Endothelial cell of umbilical vein (primary cell): ENCODE measurements around the gene NEK6.

Experiments used
- CTCF ChIP-seq, 2 donors: IDR thresholded peaks; 1 replicate in 1 of 2; 2 replicates in 1 of 2; pipeline ENCODE4 v1.5.1; 2011; ENCODE audit warnings: low read length in 2 of 2, mild to moderate bottlenecking in 2 of 2, moderate library complexity in 2 of 2, control low read depth in 1 of 2, inconsistent platforms in 1 of 2, low read depth in 1 of 2; ENCODE audit not compliant: insufficient read depth in 1 of 2; ENCODE audit errors: extremely low read depth in 1 of 2
- EZH2 ChIP-seq: IDR thresholded peaks from 2 replicates; pipeline ENCODE4 v1.6.1; 2012; ENCODE audit warnings: borderline replicate concordance, low read depth, mild to moderate bottlenecking, moderate library complexity, low read length, inconsistent platforms; ENCODE audit not compliant: severe bottlenecking
- FOS ChIP-seq: IDR thresholded peaks from 2 replicates; pipeline ENCODE4 v1.6.1; 2011; ENCODE audit warnings: mild to moderate bottlenecking, low read length, moderate library complexity, borderline replicate concordance; ENCODE audit not compliant: insufficient read depth
- GATA2 ChIP-seq: IDR thresholded peaks from 2 replicates; pipeline ENCODE4 v1.7.0; 2011; ENCODE audit warnings: low read depth, mild to moderate bottlenecking, moderate library complexity, mixed read lengths, low read length; ENCODE audit not compliant: insufficient read length, insufficient read depth
- JUN ChIP-seq: IDR thresholded peaks from 2 replicates; pipeline ENCODE4 v1.6.1; 2011; ENCODE audit warnings: borderline replicate concordance, low read depth; ENCODE audit not compliant: insufficient read length, insufficient read depth
- MAX ChIP-seq: IDR thresholded peaks from 2 replicates; pipeline ENCODE4 v1.6.1; 2011; ENCODE audit not compliant: insufficient read depth, insufficient read length
- MYC ChIP-seq: IDR thresholded peaks from one replicate; pipeline ENCODE4 v1.6.1; 2011; ENCODE audit warnings: mild to moderate bottlenecking, low read depth, low read length
- POLR2A ChIP-seq: IDR thresholded peaks from 2 replicates; pipeline ENCODE4 v1.6.1; 2012; ENCODE audit warnings: low read depth, mild to moderate bottlenecking, control low read depth, low read length
- POLR2AphosphoS5 ChIP-seq: IDR thresholded peaks from 2 replicates; pipeline ENCODE4 v1.6.1; 2012; ENCODE audit warnings: low read depth, mild to moderate bottlenecking, control low read depth, low read length, moderate library complexity; ENCODE audit not compliant: insufficient read depth

DNA sequence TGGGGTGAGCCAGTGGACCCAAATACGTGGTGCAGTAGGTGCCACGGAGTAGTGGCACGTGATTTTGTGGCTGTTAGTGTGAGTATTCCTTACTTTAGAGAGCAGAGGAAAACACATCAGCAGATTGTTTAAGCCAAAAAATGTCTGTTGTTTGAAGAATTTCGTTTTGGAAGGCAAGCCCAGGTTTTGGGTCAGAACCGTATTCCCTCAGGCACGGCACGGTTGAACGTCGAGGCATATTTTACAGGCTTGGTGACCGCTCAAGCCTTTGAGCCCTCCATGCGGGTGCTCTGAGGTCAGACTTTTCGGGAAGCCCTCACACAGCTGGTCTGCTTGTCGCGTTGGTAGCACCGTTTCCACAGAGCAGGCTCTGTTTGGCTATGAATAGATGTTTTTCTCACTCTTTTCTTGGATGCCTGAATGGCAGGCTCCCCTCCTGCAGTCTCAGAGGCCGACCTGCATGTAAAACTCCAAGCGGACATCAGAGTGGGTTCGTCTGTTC lies 27.2 kb downstream of the NEK6 start:
- no peak for TF ChIP-seq POLR2A
- no peak for TF ChIP-seq POLR2AphosphoS5
- TF ChIP-seq EZH2, result no peak
- TF ChIP-seq CTCF (IDR thresholded peaks at IDR 0.05; ENCODE audit: extremely low read depth in 1 of 2, insufficient read depth in 1 of 2, low read depth in 1 of 2, low read length in 2 of 2), result no peak
- no peak for TF ChIP-seq MYC
- TF ChIP-seq MAX, result no peak
- no peak for TF ChIP-seq GATA2
- TF ChIP-seq FOS, result no peak
- no peak for TF ChIP-seq JUN
